OCI-LY7 (cell line): ENCODE measurements around the gene QSER1. TPM values are rescaled to one million over a fixed set of nuclear protein-coding genes. Genes with fewer than 3 reads are reported as not detected.
"Not testable (repeated sequence)": the region's sequence is repeated elsewhere in the genome, so short reads cannot be mapped to it uniquely, and the experiment has no call there.

Source experiments
- BruUV-seq: library from RNA; stranded (reverse); fragments of 400-500 nt; replicated peaks from 2 replicates; lab custom pipeline; 2021; lab: Mats Ljungman, UMichigan
- CTCF ChIA-PET: fragments of 300-600 bp; sonication (Branson Sonifier 250); formaldehyde crosslinking; loops from one replicate; lab custom pipeline; 2022; ENCODE audit warnings: antibody characterized with exemption; ENCODE audit not compliant: unreplicated experiment; lab: Charles Lee
- POLR2A ChIA-PET: fragments of 300-600 bp; sonication (Branson Sonifier 250); formaldehyde crosslinking; loops from one replicate; lab custom pipeline; 2022; ENCODE audit warnings: antibody characterized with exemption; lab: Charles Lee
- DNase-seq: peaks from one replicate; pipeline ENCODE4 v3.0.0-alpha.2; 2015; ENCODE audit warnings: low spot score
- H2AFZ ChIP-seq: fragments of 200-600 bp; sonication (generic), shearing (Covaris generic); 2 replicates; pipeline ENCODE4 v1.6.1; 2014; ENCODE audit warnings: mild to moderate bottlenecking, antibody characterized with exemption, low read length, moderate library complexity
- H3K27ac ChIP-seq: fragments of 200-600 bp; sonication (generic); 2 replicates; pipeline ENCODE4 v1.5.1; 2014; ENCODE audit warnings: mixed run types, low read depth, mild to moderate bottlenecking, moderate library complexity, low read length, inconsistent platforms; ENCODE audit not compliant: poor library complexity, severe bottlenecking
- H3K36me3 ChIP-seq: fragments of 200-600 bp; sonication (generic); 2 replicates; pipeline ENCODE4 v1.6.1; 2014; ENCODE audit warnings: mild to moderate bottlenecking, antibody characterized with exemption, low read length, moderate library complexity, mixed read lengths; ENCODE audit not compliant: insufficient read depth
- H3K4me1 ChIP-seq: fragments of 200-600 bp; sonication (generic); 2 replicates; pipeline ENCODE4 v1.5.1; 2014; ENCODE audit warnings: mild to moderate bottlenecking, low read length; ENCODE audit not compliant: insufficient read depth, poor library complexity, severe bottlenecking
- H3K4me2 ChIP-seq: fragments of 200-600 bp; sonication (generic); 2 replicates; pipeline ENCODE4 v1.6.1; 2014; ENCODE audit warnings: mild to moderate bottlenecking, low read length
- H3K4me3 ChIP-seq: fragments of 200-600 bp; sonication (generic); 2 replicates; pipeline ENCODE4 v1.5.1; 2014; ENCODE audit warnings: mild to moderate bottlenecking, low read depth, low read length; ENCODE audit not compliant: poor library complexity, severe bottlenecking
- H3K79me2 ChIP-seq: fragments of 200-600 bp; sonication (generic); 2 replicates; pipeline ENCODE4 v1.6.1; 2016; ENCODE audit warnings: low read depth, mild to moderate bottlenecking, low read length, moderate library complexity, mixed read lengths; ENCODE audit not compliant: insufficient read depth
- H3K9me2 ChIP-seq: fragments of 200-600 bp; sonication (generic); 2 replicates; pipeline ENCODE4 v1.6.1; 2016; ENCODE audit warnings: mild to moderate bottlenecking, low read length, mixed read lengths; ENCODE audit not compliant: insufficient read depth
- H3K9me3 ChIP-seq: fragments of 200-600 bp; sonication (generic); 2 replicates; pipeline ENCODE4 v1.6.1; 2014; ENCODE audit warnings: mild to moderate bottlenecking, mixed run types, low read length, mixed read lengths
- H4K20me1 ChIP-seq: fragments of 200-600 bp; sonication (generic); 2 replicates; pipeline ENCODE4 v1.6.1; 2014; ENCODE audit warnings: mild to moderate bottlenecking, antibody characterized with exemption, low read length, moderate library complexity, mixed read lengths; ENCODE audit not compliant: insufficient read depth
- CTCF ChIP-seq: fragments of 200-600 bp; sonication (generic); conservative IDR thresholded peaks from 2 replicates; pipeline ENCODE4 v1.5.1; 2014; ENCODE audit warnings: mild to moderate bottlenecking, antibody characterized with exemption, low read length, moderate library complexity, mixed read lengths
- EZH2phosphoT487 ChIP-seq: fragments of 200-600 bp; sonication (generic); IDR thresholded peaks from 2 replicates; pipeline ENCODE4 v1.6.1; 2018; ENCODE audit warnings: low read depth, borderline replicate concordance, mild to moderate bottlenecking, mixed run types, antibody characterized with exemption, low read length, moderate library complexity, mixed read lengths
- intact Hi-C: fragments of 100-400 bp; cut with micrococcal nuclease; formaldehyde crosslinking; loops from one replicate; pipeline ENCODE4 v1.10.0; 2022; ENCODE audit not compliant: unreplicated experiment
- small RNA-seq: library from RNA; depleted of rRNA; stranded (forward); fragments of <200 nt; gene quantifications from one replicate; pipeline ENCODE3, GENCODE V24; 2014
- total RNA-seq, 2 experiments: library from RNA; depleted of rRNA in 1 of 2; stranded (reverse); fragments of >200 nt in 1 of 2; shearing (Covaris generic) in 1 of 2; gene quantifications; 2 replicates each; pipeline ENCODE4 v1.2.3, GENCODE V29; 2014 to 2022

Gene QSER1
- total RNA-seq, 2 experiments from 2014 or later: 30.6 to 46.3 TPM

GRCh38 chr11:33028537-33028914 lies 135.9 kb downstream of the QSER1 start:
- no peaks in the 10 kb centered on the region for H3K9me3 ChIP-seq
- H3K4me2 ChIP-seq: no peak overlapping the region
- no peak for DNase-seq
- no peak overlapping the region for H3K27ac ChIP-seq
- no peak overlapping the region for H3K4me3 ChIP-seq
- H4K20me1 ChIP-seq: no peaks in the 10 kb centered on the region
- ChIA-PET POLR2A (interaction anchor here (0.6 to 1.6 kb wide), 3 partner anchors 10 to 730 kb away, joined by 3 to 4 read pairs (median 3); partner anchors contain the start of gene DEPDC7), CTCF (no interaction called here)
- H3K79me2 ChIP-seq: no peaks in the 10 kb centered on the region
- H2AFZ ChIP-seq: no peak overlapping the region
- no TSS peak for BruUV-seq
- intact Hi-C loops: no loop called here
- TF ChIP-seq EZH2phosphoT487 (no peak), CTCF (no peak)
- no peaks in the 10 kb centered on the region for H3K9me2 ChIP-seq
- no peaks in the 10 kb centered on the region for H3K4me1 ChIP-seq
- no peaks in the 10 kb centered on the region for H3K36me3 ChIP-seq

- POLR2A ChIA-PET: interaction anchor here (0.7 to 1.6 kb wide), 4 partner anchors 9 to 746 kb away, joined by 3 to 6 read pairs (median 4); partner anchors contain the start of gene DEPDC7
- DNase-seq, H2AFZ ChIP-seq, H4K20me1 ChIP-seq, H3K9me2 ChIP-seq, H3K79me2 ChIP-seq, H3K4me2 ChIP-seq, H3K36me3 ChIP-seq, CTCF ChIA-PET, H3K27ac ChIP-seq, BruUV-seq, H3K4me3 ChIP-seq, H3K4me1 ChIP-seq, H3K9me3 ChIP-seq, intact Hi-C loops: not testable (repeated sequence)
These were observed 136.6 kb downstream of the QSER1 start for GRCh38 chr11:33029218-33029617.

Small RNA genes within 50 kb of the gene (small RNA-seq; reads per million reads assigned to genes)
- gene RF00019: not detected

Other genes starting within 250 kb of the QSER1 start
- gene CCDC73, start 98.1 kb upstream of the QSER1 start, total RNA-seq (2014; rRNA removed; shearing (Covaris generic)): not detected in 2 replicates
- not detected in 2 replicates for gene CCDC73, start 98.1 kb upstream of the QSER1 start, total RNA-seq (2022)
- gene PRRG4, start 62.9 kb upstream of the QSER1 start, total RNA-seq (2014; rRNA removed; shearing (Covaris generic)): not detected in 2 replicates
- not detected in 2 replicates for gene PRRG4, start 62.9 kb upstream of the QSER1 start, total RNA-seq (2022)
- gene DEPDC7, start 123.1 kb downstream of the QSER1 start, total RNA-seq (2014; rRNA removed; shearing (Covaris generic)): 0.66 and 0.82 TPM in 2 replicates
- gene DEPDC7, start 123.1 kb downstream of the QSER1 start, total RNA-seq (2022): 1.5 and 1.6 TPM in 2 replicates
- 22.7 and 24.6 TPM in 2 replicates for gene TCP11L1, start 146.8 kb downstream of the QSER1 start, total RNA-seq (2014; rRNA removed; shearing (Covaris generic))
- 26.1 and 32.6 TPM in 2 replicates for gene TCP11L1, start 146.8 kb downstream of the QSER1 start, total RNA-seq (2022)